ENCODE results near the gene SUGT1.

The SUGT1 gene

GRCh38 chr13:52744842-52745375 is 92.3 kb downstream of the SUGT1 start:
- TF ChIP-seq CTCF (IDR thresholded peaks at IDR 0.05; ENCODE audit: insufficient read depth, low read length, poor library complexity, severe bottlenecking): no peak
- Histone ChIP-seq H3K27me3 (replicated peaks; ENCODE audit: control insufficient read depth, insufficient read depth, low read length) (no peaks in the 10 kb centered on the region), H3K36me3 (ENCODE audit: control insufficient read depth, insufficient read depth, low read length) (no peaks in the 10 kb centered on the region)

GRCh38 chr13:52746141-52746540 is 93.5 kb downstream of the SUGT1 start:
- no peak for DNase-seq (ENCODE audit: extremely low read depth, insufficient read length)
- TF ChIP-seq CTCF (IDR thresholded peaks at IDR 0.05; ENCODE audit: insufficient read depth, low read length, poor library complexity, severe bottlenecking): no peak
- H3K36me3 ChIP-seq (ENCODE audit: control insufficient read depth, insufficient read depth, low read length): no peaks in the 10 kb centered on the region
- H3K4me3 ChIP-seq (replicated peaks; ENCODE audit: low read depth, low read length): no peak overlapping the region
- no peaks in the 10 kb centered on the region; the same call in 1 of the 2 replicates for H3K27me3 ChIP-seq (replicated peaks; ENCODE audit: control insufficient read depth, insufficient read depth, low read length)

More at GRCh38 chr13:52744842-52745375, 92.3 kb downstream of the SUGT1 start:
- no peak for DNase-seq (ENCODE audit: extremely low read depth, insufficient read length)
- no peak overlapping the region for H3K4me3 ChIP-seq (replicated peaks; ENCODE audit: low read depth, low read length)

- DNase-seq (ENCODE audit: extremely low read depth, insufficient read length): no peak
- no peak for TF ChIP-seq CTCF (IDR thresholded peaks at IDR 0.05; ENCODE audit: insufficient read depth, low read length, poor library complexity, severe bottlenecking)
Measured at GRCh38 chr13:52749419-52749818, 96.8 kb downstream of the SUGT1 start.

More at GRCh38 chr13:52749419-52749818, 96.8 kb downstream of the SUGT1 start:
- H3K27me3 ChIP-seq (replicated peaks; ENCODE audit: control insufficient read depth, insufficient read depth, low read length): no peaks in the 10 kb centered on the region; the same call in 1 of the 2 replicates
- H3K36me3 ChIP-seq (ENCODE audit: control insufficient read depth, insufficient read depth, low read length): no peaks in the 10 kb centered on the region
- H3K4me3 ChIP-seq (replicated peaks; ENCODE audit: low read depth, low read length): no peak overlapping the region
